Measurements from ENCODE around the gene CAPN6.

CAPN6 gene

DNA sequence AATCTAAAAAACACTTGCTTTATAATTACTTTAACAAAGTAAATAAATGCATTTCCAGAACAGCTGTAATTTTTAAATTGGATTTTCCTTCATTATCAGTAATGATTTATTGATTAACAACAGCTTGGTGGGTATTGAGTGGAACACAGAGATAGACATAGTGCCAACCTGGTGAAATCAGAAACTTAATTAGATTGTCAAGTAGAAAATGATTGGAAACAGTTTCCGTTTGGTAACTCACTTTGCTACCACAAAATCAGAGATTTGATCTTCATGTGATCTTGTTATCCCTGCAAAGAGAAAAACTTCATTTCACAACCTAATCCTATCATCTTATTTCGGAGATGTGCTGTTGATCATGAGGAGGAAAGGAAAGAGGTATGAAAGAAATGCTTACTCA lies 70.8 kb downstream of the CAPN6 start:
- no peak for DNase-seq (ENCODE audit: low spot score)
